GM23248 (cell line): ENCODE data around the gene IFNGR1. TPM values are rescaled to one million over a fixed set of nuclear protein-coding genes. Genes with fewer than 3 reads are reported as not detected.
A peak's percentile ranks its signal among the peaks of the same experiment; 100 is the strongest.

Source experiments
- DNase-seq: peaks from one replicate; pipeline ENCODE4 v3.0.0-alpha.2; 2015
- H2AFZ ChIP-seq: fragments of 200-600 bp; sonication (generic); 2 replicates; pipeline ENCODE4 v1.6.1; 2016; ENCODE audit warnings: antibody characterized with exemption
- H3F3A ChIP-seq: fragments of 200-600 bp; sonication (generic); 2 replicates; pipeline ENCODE4 v1.6.1; 2016; ENCODE audit warnings: mild to moderate bottlenecking, antibody characterized with exemption, mixed run types; ENCODE audit not compliant: insufficient read depth
- H3K27ac ChIP-seq: fragments of 200-600 bp; sonication (generic); 2 replicates; pipeline ENCODE4 v1.5.1; 2016; ENCODE audit warnings: mild to moderate bottlenecking
- H3K27me3 ChIP-seq: fragments of 200-600 bp; sonication (generic); replicated peaks from 2 replicates; pipeline ENCODE4 v1.6.1; 2016; ENCODE audit warnings: mild to moderate bottlenecking; ENCODE audit not compliant: insufficient read depth
- H3K36me3 ChIP-seq: fragments of 200-600 bp; sonication (generic); 2 replicates; pipeline ENCODE4 v1.6.1; 2016; ENCODE audit warnings: low read depth, mild to moderate bottlenecking
- H3K4me1 ChIP-seq: fragments of 200-600 bp; sonication (generic); 2 replicates; pipeline ENCODE4 v1.6.1; 2016; ENCODE audit warnings: mild to moderate bottlenecking; ENCODE audit not compliant: insufficient read depth
- H3K4me2 ChIP-seq: fragments of 200-600 bp; sonication (generic); one replicate; pipeline ENCODE4 v1.6.1; 2016; ENCODE audit warnings: mild to moderate bottlenecking; ENCODE audit not compliant: unreplicated experiment
- H3K4me3 ChIP-seq: fragments of 200-600 bp; sonication (generic); 2 replicates; pipeline ENCODE4 v1.5.1; 2016; ENCODE audit warnings: mild to moderate bottlenecking
- H3K79me2 ChIP-seq: fragments of 200-600 bp; sonication (generic); 2 replicates; pipeline ENCODE4 v1.6.1; 2016; ENCODE audit warnings: mild to moderate bottlenecking; ENCODE audit not compliant: insufficient read depth
- H3K9ac ChIP-seq: fragments of 200-600 bp; sonication (generic); 2 replicates; pipeline ENCODE4 v1.6.1; 2016; ENCODE audit warnings: mild to moderate bottlenecking
- H3K9me2 ChIP-seq: fragments of 200-600 bp; sonication (generic); 2 replicates; pipeline ENCODE4 v1.6.1; 2016; ENCODE audit warnings: mixed run types, mild to moderate bottlenecking, moderate library complexity; ENCODE audit not compliant: insufficient read depth
- H3K9me3 ChIP-seq: fragments of 200-600 bp; sonication (generic); one replicate; pipeline ENCODE4 v1.6.1; 2017; ENCODE audit warnings: low read depth
- H4K20me1 ChIP-seq: fragments of 200-600 bp; sonication (generic); 2 replicates; pipeline ENCODE4 v1.6.0; 2016; ENCODE audit not compliant: insufficient read depth
- EZH2 ChIP-seq: fragments of 200-600 bp; sonication (generic); IDR thresholded peaks from 2 replicates; pipeline ENCODE4 v1.6.1; 2018; ENCODE audit warnings: antibody characterized with exemption, mild to moderate bottlenecking; ENCODE audit not compliant: insufficient read depth, poor library complexity, severe bottlenecking
- EZH2phosphoT487 ChIP-seq: fragments of 200-600 bp; sonication (generic); IDR thresholded peaks from 2 replicates; pipeline ENCODE4 v1.6.1; 2018; ENCODE audit warnings: antibody characterized with exemption, moderate library complexity, mild to moderate bottlenecking, low read depth; ENCODE audit not compliant: insufficient read depth
- WGBS, 2 experiments: methylation state at CpG; one replicate each; pipeline ENCODE4 v1.1.6; 2015 to 2017; ENCODE audit warnings: low lambda C conversion rate in 2 of 2, low coverage in 1 of 2; ENCODE audit errors: missing lambda C conversion rate in 2 of 2; 5-methylcytosine and 5-hydroxymethylcytosine counted together
- in situ Hi-C: fragments of 300-500 bp; cut with MboI; formaldehyde crosslinking; loops from 2 replicates; pipeline ENCODE4 v1.15.0; 2020
- polyA plus RNA-seq: library from polyadenylated mRNA; unstranded; fragments of >200 nt; fragmentation: Nextera tagmentation; extraction: Ambion mirVana; gene quantifications from 2 replicates; pipeline ENCODE4 v1.2.1, GENCODE V29; 2016
- total RNA-seq: library from RNA; depleted of rRNA; stranded (reverse); fragments of >200 nt; shearing (Covaris generic); gene quantifications from 2 replicates; pipeline ENCODE4 v1.2.3, GENCODE V29; 2014; rRNA removed

IFNGR1 gene
- total and polyA plus RNA-seq, 2 experiments from 2014 or later = 58.8 to 61.6 TPM

DNA sequence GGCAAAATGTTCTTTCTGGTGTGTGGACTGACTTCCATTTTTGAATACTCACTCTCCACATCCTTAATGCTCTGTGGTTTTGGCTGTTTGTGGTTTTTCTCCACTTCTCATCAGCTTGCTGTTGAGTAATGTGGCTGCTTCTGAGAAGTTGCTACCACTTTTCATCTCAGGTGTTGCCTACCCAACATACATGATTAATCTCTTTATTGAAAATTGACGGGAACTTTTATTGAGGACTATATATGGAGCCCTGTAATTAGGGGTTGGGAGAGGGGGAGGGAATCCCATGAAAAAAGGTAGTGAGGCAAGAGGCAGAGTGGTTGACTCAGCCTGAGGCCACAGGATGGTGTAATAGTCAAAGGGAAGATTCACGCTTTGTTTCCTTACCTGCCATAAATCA is 63.4 kb downstream of the IFNGR1 start:
- no peaks in the 10 kb centered on the region for H3K79me2 ChIP-seq
- no peaks in the 10 kb centered on the region for H3K4me1 ChIP-seq
- no peaks in the 10 kb centered on the region for H4K20me1 ChIP-seq
- in situ Hi-C loops = no loop called here
- no peaks in the 10 kb centered on the region for H3K36me3 ChIP-seq
- peaks cover 5% of the 10 kb centered on the region; the same call in 1 of the 2 replicates for H3F3A ChIP-seq
- H3K4me2 ChIP-seq = no peak overlapping the region
- peaks cover 11% of the 10 kb centered on the region; the same call in 1 of the 2 replicates for H3K27me3 ChIP-seq
- 56 to 63% methylated on average over 2 of the region's 2 CpGs for WGBS, 2 experiments
- no peak overlapping the region for H2AFZ ChIP-seq
- H3K4me3 ChIP-seq = no peak overlapping the region
- H3K9me3 ChIP-seq = no peaks in the 10 kb centered on the region
- H3K9me2 ChIP-seq = no peaks in the 10 kb centered on the region
- H3K9ac ChIP-seq = no peak overlapping the region
- no peak overlapping the region for H3K27ac ChIP-seq
- TF ChIP-seq EZH2 (no peak), EZH2phosphoT487 (no peak)
- peak; percentile 64 for DNase-seq

DNA sequence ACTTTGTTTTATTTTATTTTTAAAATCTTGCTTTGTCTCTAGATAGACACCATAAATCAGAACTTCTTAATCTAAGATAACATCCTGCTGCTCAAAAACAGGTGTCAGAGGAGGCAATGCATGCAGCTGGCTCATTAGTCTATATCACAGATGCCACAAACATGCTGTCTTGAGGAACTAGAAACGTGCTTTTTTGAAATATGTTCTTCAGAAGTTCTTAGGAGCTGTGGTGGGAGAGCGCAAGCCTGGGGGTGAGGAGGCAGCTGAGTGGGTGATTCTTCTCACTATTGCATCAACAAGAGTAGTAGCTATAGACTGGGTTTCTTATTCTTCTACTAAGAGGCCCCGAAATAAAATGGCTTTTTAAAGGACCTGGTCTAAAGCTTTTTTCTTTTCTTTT is 69.1 kb downstream of the IFNGR1 start:
- Histone ChIP-seq H3K79me2 (no peaks in the 10 kb centered on the region), H3K36me3 (no peaks in the 10 kb centered on the region), H3K9me2 (no peaks in the 10 kb centered on the region), H4K20me1 (no peaks in the 10 kb centered on the region), H3K4me2 (no peak overlapping the region), H3K27me3 (no peaks in the 10 kb centered on the region), H3K4me3 (no peak overlapping the region), H3K9me3 (no peaks in the 10 kb centered on the region), H2AFZ (no peak overlapping the region), H3F3A (peaks cover 8% of the 10 kb centered on the region; the same call in 1 of the 2 replicates), H3K27ac (no peak overlapping the region), H3K9ac (no peak overlapping the region), H3K4me1 (peaks cover 12% of the 10 kb centered on the region)
- TF ChIP-seq EZH2 (no peak), EZH2phosphoT487 (no peak)
- in situ Hi-C loops = no loop called here
- 61 to 63% methylated on average over 3 of the region's 3 CpGs for WGBS, 2 experiments
- DNase-seq = no peak

DNA sequence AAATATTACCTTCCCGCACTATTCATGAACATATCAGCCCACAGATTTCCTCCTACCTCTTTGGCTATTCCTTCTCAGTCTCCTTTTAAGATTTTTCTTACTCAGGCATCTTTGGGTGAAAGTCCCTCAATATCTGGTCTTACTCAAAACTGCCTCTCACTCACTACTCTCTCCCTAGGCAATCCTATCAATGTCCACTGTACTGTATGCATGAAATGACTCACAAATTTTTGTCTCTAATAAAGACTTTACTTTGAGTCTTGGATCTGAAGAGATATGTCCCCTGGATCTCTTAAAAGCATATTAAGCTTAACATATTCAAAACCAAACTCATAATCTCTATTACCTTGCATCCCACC is 70.2 kb downstream of the IFNGR1 start:
- Histone ChIP-seq H3K4me2 (no peak overlapping the region), H3K79me2 (no peaks in the 10 kb centered on the region), H3K9ac (no peak overlapping the region), H3K27ac (no peak overlapping the region), H3K9me2 (no peaks in the 10 kb centered on the region), H3K36me3 (no peaks in the 10 kb centered on the region), H3K27me3 (no peaks in the 10 kb centered on the region), H3K4me1 (peaks cover 12% of the 10 kb centered on the region), H3F3A (peaks cover 8% of the 10 kb centered on the region; the same call in 1 of the 2 replicates), H3K4me3 (no peak overlapping the region), H2AFZ (no peak overlapping the region), H3K9me3 (no peaks in the 10 kb centered on the region), H4K20me1 (no peaks in the 10 kb centered on the region)
- 60 to 80% methylated on average over 1 of the region's 1 CpG for WGBS, 2 experiments
- in situ Hi-C loops = no loop called here
- no peak for DNase-seq
- no peak for TF ChIP-seq EZH2
- TF ChIP-seq EZH2phosphoT487 = no peak

DNA sequence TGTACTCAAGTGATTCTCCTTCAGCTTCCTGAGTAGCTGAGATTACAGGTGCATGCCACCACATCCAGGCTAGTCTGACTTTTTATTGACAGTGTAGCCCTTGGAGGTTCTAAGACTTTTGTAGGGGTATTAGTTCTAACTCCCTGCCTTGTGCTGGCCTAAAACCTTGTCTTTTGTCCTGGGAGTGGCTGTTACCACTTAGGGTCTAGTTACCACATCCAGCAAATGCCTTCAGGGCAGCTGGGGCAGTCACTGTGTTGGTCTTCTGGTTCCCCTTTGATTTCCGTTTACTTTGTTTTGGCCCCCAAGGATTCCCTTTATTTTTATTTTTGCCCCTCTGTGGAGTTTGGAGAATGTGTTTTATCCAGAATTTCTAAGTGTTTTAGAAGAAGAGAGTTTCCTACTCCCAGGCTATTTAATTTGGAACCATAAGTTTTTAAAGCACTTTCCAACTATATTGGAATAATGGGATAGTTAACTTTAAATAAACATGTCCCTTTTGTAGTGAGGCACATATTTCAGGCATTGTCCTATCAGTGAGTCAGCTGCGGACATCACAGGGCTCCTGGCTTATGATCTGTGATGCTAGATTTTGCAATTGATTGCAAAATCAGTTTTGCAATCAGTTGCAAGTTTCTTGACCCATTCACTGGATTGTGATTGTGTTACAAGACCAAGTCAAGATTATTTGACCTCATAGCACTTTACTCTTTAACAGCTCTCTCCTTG is 70.7 kb downstream of the IFNGR1 start:
- H3K27ac ChIP-seq = no peak overlapping the region
- no peaks in the 10 kb centered on the region for H3K27me3 ChIP-seq
- no peaks in the 10 kb centered on the region for H3K36me3 ChIP-seq
- peaks cover 12% of the 10 kb centered on the region for H3K4me1 ChIP-seq
- no peak overlapping the region for H3K4me3 ChIP-seq
- H3F3A ChIP-seq = peaks cover 8% of the 10 kb centered on the region; the same call in 1 of the 2 replicates
- no peak overlapping the region for H3K4me2 ChIP-seq
- no peak overlapping the region for H3K9ac ChIP-seq
- peak; percentile 63 for DNase-seq
- H4K20me1 ChIP-seq = no peaks in the 10 kb centered on the region
- no peak overlapping the region for H2AFZ ChIP-seq
- TF ChIP-seq EZH2phosphoT487 = no peak
- TF ChIP-seq EZH2 = no peak
- H3K9me2 ChIP-seq = no peaks in the 10 kb centered on the region
- in situ Hi-C loops = no loop called here
- 37 to 43% methylated on average over 2 of the region's 2 CpGs for WGBS, 2 experiments
- no peaks in the 10 kb centered on the region for H3K79me2 ChIP-seq
- H3K9me3 ChIP-seq = no peaks in the 10 kb centered on the region

Other genes with a start within 250 kb of the IFNGR1 start
- 0.13 TPM in 1 of 2 replicates, not detected in the other for gene IL20RA, start 174.4 kb downstream of the IFNGR1 start, total RNA-seq
- gene IL20RA, start 174.4 kb downstream of the IFNGR1 start, polyA plus RNA-seq = not detected in 2 replicates
- not detected in 2 replicates for gene IL22RA2, start 45.7 kb downstream of the IFNGR1 start, total RNA-seq
- not detected in 2 replicates for gene IL22RA2, start 45.7 kb downstream of the IFNGR1 start, polyA plus RNA-seq